Measurements from ENCODE around the gene LTBR. TPM values are rescaled to one million over a fixed set of nuclear protein-coding genes. Genes with fewer than 3 reads are reported as not detected.

The LTBR gene
- total RNA-seq, 1 experiment from 2014 or later = 4.8 TPM

DNA sequence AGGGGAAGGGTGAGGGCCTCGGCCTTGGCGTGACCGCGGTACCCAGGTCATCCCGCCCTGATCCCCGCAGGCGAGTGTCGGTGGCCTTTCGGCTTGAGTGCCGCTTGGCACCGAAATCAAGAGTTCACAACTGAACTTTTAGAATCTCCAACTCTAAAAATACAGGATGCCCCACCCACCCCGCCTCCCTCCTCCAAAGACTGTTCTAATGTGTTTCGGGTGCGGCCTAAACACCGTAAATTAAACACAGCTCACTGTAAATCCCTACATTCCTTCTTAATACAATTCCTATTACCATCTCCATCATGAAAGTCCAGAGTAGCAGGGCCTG is 20.0 kb upstream of the LTBR start:
- H2AK5ac ChIP-seq (ENCODE audit: insufficient read length, low read length) = no peak overlapping the region
- TF ChIP-seq, protein P1, sequence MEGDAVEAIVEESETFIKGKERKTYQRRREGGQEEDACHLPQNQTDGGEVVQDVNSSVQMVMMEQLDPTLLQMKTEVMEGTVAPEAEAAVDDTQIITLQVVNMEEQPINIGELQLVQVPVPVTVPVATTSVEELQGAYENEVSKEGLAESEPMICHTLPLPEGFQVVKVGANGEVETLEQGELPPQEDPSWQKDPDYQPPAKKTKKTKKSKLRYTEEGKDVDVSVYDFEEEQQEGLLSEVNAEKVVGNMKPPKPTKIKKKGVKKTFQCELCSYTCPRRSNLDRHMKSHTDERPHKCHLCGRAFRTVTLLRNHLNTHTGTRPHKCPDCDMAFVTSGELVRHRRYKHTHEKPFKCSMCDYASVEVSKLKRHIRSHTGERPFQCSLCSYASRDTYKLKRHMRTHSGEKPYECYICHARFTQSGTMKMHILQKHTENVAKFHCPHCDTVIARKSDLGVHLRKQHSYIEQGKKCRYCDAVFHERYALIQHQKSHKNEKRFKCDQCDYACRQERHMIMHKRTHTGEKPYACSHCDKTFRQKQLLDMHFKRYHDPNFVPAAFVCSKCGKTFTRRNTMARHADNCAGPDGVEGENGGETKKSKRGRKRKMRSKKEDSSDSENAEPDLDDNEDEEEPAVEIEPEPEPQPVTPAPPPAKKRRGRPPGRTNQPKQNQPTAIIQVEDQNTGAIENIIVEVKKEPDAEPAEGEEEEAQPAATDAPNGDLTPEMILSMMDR (conservative IDR thresholded peaks at IDR 0.05) = no peak
- H3K4me2 ChIP-seq (ENCODE audit: insufficient read depth, insufficient read length, low read length) = peak overlapping the region; percentile 46
- H3K56ac ChIP-seq (ENCODE audit: insufficient read length, low read depth, low read length) = no peak overlapping the region
- H2AFZ ChIP-seq (ENCODE audit: low read length) = no peak overlapping the region
- H3K18ac ChIP-seq (ENCODE audit: insufficient read length, low read depth, low read length) = no peak overlapping the region
- H2BK120ac ChIP-seq (ENCODE audit: low read depth, low read length, poor library complexity, severe bottlenecking) = no peak overlapping the region
- no peak overlapping the region for H2BK5ac ChIP-seq (ENCODE audit: insufficient read length, low read length)
- H3K27ac Mint-ChIP-seq = peak overlapping the region in 1 of 3 experiments; percentile 80; a peak in 1 of 7 replicates
- peak overlapping the region; percentile 39 to 60; a peak in 4 of 5 replicates for H3K4me3 Mint-ChIP-seq
- H3K4ac ChIP-seq (ENCODE audit: low read depth, low read length) = no peak overlapping the region
- no peak overlapping the region for H3T11ph ChIP-seq (ENCODE audit: low read length)
- H3K9ac ChIP-seq (ENCODE audit: extremely low read depth, insufficient read length, low read length) = no peak overlapping the region
- H3K14ac ChIP-seq (ENCODE audit: insufficient read depth, low read length) = no peak overlapping the region; the same call in 1 of the 2 replicates
- H4K5ac ChIP-seq (ENCODE audit: insufficient read length, low read depth, low read length) = no peak overlapping the region
- no peak for DNase-seq
- H3K36me3 Mint-ChIP-seq (ENCODE audit: insufficient read depth in 1 of 3, low read depth in 3 of 3) = peaks cover 24 to 61% (median 60%) of the 10 kb centered on the region in 3 experiments
- no peaks in the 10 kb centered on the region for H3K27me3 ChIP-seq (ENCODE audit: insufficient read depth, low read length)
- no peaks in the 10 kb centered on the region; the same call in 1 of the 2 replicates for H3K4me1 ChIP-seq (ENCODE audit: insufficient read depth, low read length)
- H3K27ac ChIP-seq (ENCODE audit: insufficient read length, low read depth, low read length) = no peak overlapping the region
- H3K23ac ChIP-seq (ENCODE audit: insufficient read length, low read depth, low read length) = no peak overlapping the region
- no peaks in the 10 kb centered on the region for H4K20me1 ChIP-seq (ENCODE audit: control insufficient read depth, insufficient read depth, insufficient read length)
- no peak overlapping the region for H2BK15ac ChIP-seq (ENCODE audit: low read depth, low read length)
- no peaks in the 10 kb centered on the region for H3K27me3 Mint-ChIP-seq (ENCODE audit: low read depth)
- H3K9me3 Mint-ChIP-seq = no peaks in the 10 kb centered on the region; a peak in 1 of 5 replicates
- no peak overlapping the region for H2BK12ac ChIP-seq (ENCODE audit: insufficient read length, low read depth, low read length)
- H3K79me2 ChIP-seq (ENCODE audit: insufficient read depth, low read length) = peaks cover 5% of the 10 kb centered on the region; the same call in 1 of the 2 replicates
- H4K91ac ChIP-seq (ENCODE audit: insufficient read length, low read depth, low read length) = no peak overlapping the region
- no peak overlapping the region for H4K8ac ChIP-seq (replicated peaks; ENCODE audit: insufficient read length, low read depth, low read length)
- H3K79me1 ChIP-seq (ENCODE audit: insufficient read depth, low read depth, low read length, poor library complexity, severe bottlenecking) = peaks cover 2% of the 10 kb centered on the region
- H3K4me1 Mint-ChIP-seq = peaks cover 16 to 20% of the 10 kb centered on the region in 2 experiments
- no peak overlapping the region for H2BK20ac ChIP-seq (ENCODE audit: low read depth, low read length, poor library complexity, severe bottlenecking)
- WGBS (ENCODE audit: extremely low coverage, insufficient read length, low lambda C conversion rate) = no CpG with 5 or more reads among the region's 15 CpGs
- H3K9me3 ChIP-seq (ENCODE audit: control insufficient read depth, low read depth, low read length) = no peaks in the 10 kb centered on the region
- peaks cover 4% of the 10 kb centered on the region for H3K23me2 ChIP-seq (ENCODE audit: insufficient read length, low read depth, low read length, poor library complexity, severe bottlenecking)

Measured in H9 (cell line).